Measurements from ENCODE around the gene CCDC183. TPM values are rescaled to one million over a fixed set of nuclear protein-coding genes. Genes with fewer than 3 reads are reported as not detected.
"Not testable (repeated sequence)": the region's sequence is repeated elsewhere in the genome, so short reads cannot be mapped to it uniquely, and the experiment has no call there.

CCDC183 gene
- total RNA-seq, 2 donors from 2014 or later: 3.3 to 14.5 TPM

- ATAC-seq: peak; percentile 31
- peak; percentile 75 to 92 (median 88) for DNase-seq
- intact Hi-C loops (cut with DNase I): no loop called here
- WGBS, 2 donors: 0 to 7% methylated on average over 1 to 33 of the region's 35 CpGs
- Histone ChIP-seq H3K27ac (peak overlapping the region; percentile 71 to 87 (median 85)), H3K36me3 (replicated peaks in 1 of 2; ENCODE audit: insufficient read depth in 1 of 2, low read depth in 2 of 2) (no peaks in the 10 kb centered on the region), H3K4me3 (peak overlapping the region in 1 of 2 donors; percentile 3), H3K4me1 (peaks cover 57% of the 10 kb centered on the region), H3K27me3 (no peaks in the 10 kb centered on the region), H3K9me3 (no peaks in the 10 kb centered on the region)
- no peak for TF ChIP-seq POLR2A (IDR thresholded peaks at IDR 0.05)
- TF ChIP-seq CTCF (IDR thresholded peaks at IDR 0.05): no peak
Observed at GRCh38 chr9:136799079-136799853, 3.1 kb downstream of the CCDC183 start.

GRCh38 chr9:136799854-136800657, 3.9 kb downstream of the CCDC183 start:
- ATAC-seq (peak; percentile 82), DNase-seq (peak; percentile 93 to 98 (median 96))
- WGBS, 2 donors: 0 to 1% methylated on average over 10 to 38 of the region's 63 CpGs
- no peaks in the 10 kb centered on the region for H3K27me3 ChIP-seq
- H3K9me3 ChIP-seq: no peaks in the 10 kb centered on the region
- peak; percentile 38 to 73 (median 62) for TF ChIP-seq POLR2A (IDR thresholded peaks at IDR 0.05)
- peak in 1 of 7 experiments; percentile 6 for TF ChIP-seq CTCF (IDR thresholded peaks at IDR 0.05)
- H3K36me3 ChIP-seq (replicated peaks in 1 of 2; ENCODE audit: insufficient read depth in 1 of 2, low read depth in 2 of 2): no peaks in the 10 kb centered on the region
- peak overlapping the region in 1 of 2 donors; percentile 3 for H3K4me3 ChIP-seq
- peaks cover 57% of the 10 kb centered on the region for H3K4me1 ChIP-seq
- intact Hi-C loops (cut with DNase I): no loop called here
- H3K27ac ChIP-seq: peak overlapping the region; percentile 71 to 87 (median 85)

- Histone ChIP-seq H3K4me1 (peaks cover 52% of the 10 kb centered on the region), H3K4me3 (no peak overlapping the region), H3K27ac (no peak overlapping the region), H3K36me3 (replicated peaks in 1 of 2; ENCODE audit: insufficient read depth in 1 of 2, low read depth in 2 of 2) (no peaks in the 10 kb centered on the region), H3K27me3 (no peaks in the 10 kb centered on the region), H3K9me3 (no peaks in the 10 kb centered on the region)
- peak in 1 of 4 donors; percentile 2 for DNase-seq
- TF ChIP-seq POLR2A (IDR thresholded peaks at IDR 0.05) (no peak), CTCF (IDR thresholded peaks at IDR 0.05) (no peak)
- intact Hi-C loops (cut with DNase I): no loop called here
- WGBS, 2 donors: 88 to 90% methylated on average over 3 to 6 of the region's 6 CpGs
- no peak for ATAC-seq
Observed at GRCh38 chr9:136802321-136802720, 6.2 kb downstream of the CCDC183 start.

- ATAC-seq; H3K27me3 ChIP-seq; H3K36me3 ChIP-seq (replicated peaks in 1 of 2; ENCODE audit: insufficient read depth in 1 of 2, low read depth in 2 of 2); H3K4me3 ChIP-seq; intact Hi-C loops (cut with DNase I); H3K27ac ChIP-seq; H3K9me3 ChIP-seq: not testable (repeated sequence)
- WGBS, 2 donors: 89 to 90% methylated on average over 2 to 9 of the region's 9 CpGs
- peaks cover 49% of the 10 kb centered on the region for H3K4me1 ChIP-seq
- DNase-seq: peak in 1 of 4 donors; percentile 2
Observed at GRCh38 chr9:136803009-136803550, 6.9 kb downstream of the CCDC183 start.

All from body of pancreas (tissue), 4 donors.